Muscle of leg (tissue), 11 donors: ENCODE measurements around the gene ATG9A. TPM values are rescaled to one million over a fixed set of nuclear protein-coding genes. Genes with fewer than 3 reads are reported as not detected.

ENCODE experiments used
- DNase-seq: peaks from one replicate; pipeline ENCODE4 v3.0.0; 2013
- H3K27ac ChIP-seq: one replicate; pipeline ENCODE4 v1.5.1; 2013; ENCODE audit warnings: mild to moderate bottlenecking, low read length, control low read depth
- H3K27me3 ChIP-seq: one replicate; pipeline ENCODE4 v1.6.1; 2013; ENCODE audit warnings: low read length; ENCODE audit not compliant: control insufficient read depth, insufficient read depth
- H3K36me3 ChIP-seq: one replicate; pipeline ENCODE4 v1.6.1; 2013; ENCODE audit warnings: low read length; ENCODE audit not compliant: control insufficient read depth, insufficient read depth
- H3K4me1 ChIP-seq: one replicate; pipeline ENCODE4 v1.6.1; 2013; ENCODE audit warnings: low read length; ENCODE audit not compliant: control insufficient read depth, insufficient read depth
- H3K4me3 ChIP-seq: one replicate; pipeline ENCODE4 v1.5.1; 2013; ENCODE audit warnings: low read length, control low read depth
- H3K9me3 ChIP-seq: replicated peaks from 2 replicates; pipeline ENCODE4 v1.6.1; 2013; ENCODE audit warnings: low read depth, low read length; ENCODE audit not compliant: control insufficient read depth
- WGBS: methylation state at CpG from one replicate; pipeline ENCODE4 v1.1.5; 2013; ENCODE audit warnings: missing lambda C conversion rate; ENCODE audit not compliant: insufficient coverage; 5-methylcytosine and 5-hydroxymethylcytosine counted together
- polyA plus RNA-seq, 8 donors: library from polyadenylated mRNA; unstranded; fragments of 120-200 nt; gene quantifications; one replicate each; pipeline versions ENCODE4 v1.2.1 to v1.2.3, GENCODE V29; 2013; ENCODE audit warnings: inconsistent platforms in 1 of 8, low replicate concordance in 1 of 8; ENCODE audit not compliant: insufficient read length in 8 of 8, insufficient read depth in 1 of 8
- total RNA-seq: library from RNA; stranded (reverse); fragments of 120-200 nt; gene quantifications from one replicate; pipeline ENCODE4 v1.2.4, GENCODE V29; 2013

ATG9A gene
- total and polyA plus RNA-seq, 9 donors = 13.7 to 35.1 (median 32.0) TPM

DNA sequence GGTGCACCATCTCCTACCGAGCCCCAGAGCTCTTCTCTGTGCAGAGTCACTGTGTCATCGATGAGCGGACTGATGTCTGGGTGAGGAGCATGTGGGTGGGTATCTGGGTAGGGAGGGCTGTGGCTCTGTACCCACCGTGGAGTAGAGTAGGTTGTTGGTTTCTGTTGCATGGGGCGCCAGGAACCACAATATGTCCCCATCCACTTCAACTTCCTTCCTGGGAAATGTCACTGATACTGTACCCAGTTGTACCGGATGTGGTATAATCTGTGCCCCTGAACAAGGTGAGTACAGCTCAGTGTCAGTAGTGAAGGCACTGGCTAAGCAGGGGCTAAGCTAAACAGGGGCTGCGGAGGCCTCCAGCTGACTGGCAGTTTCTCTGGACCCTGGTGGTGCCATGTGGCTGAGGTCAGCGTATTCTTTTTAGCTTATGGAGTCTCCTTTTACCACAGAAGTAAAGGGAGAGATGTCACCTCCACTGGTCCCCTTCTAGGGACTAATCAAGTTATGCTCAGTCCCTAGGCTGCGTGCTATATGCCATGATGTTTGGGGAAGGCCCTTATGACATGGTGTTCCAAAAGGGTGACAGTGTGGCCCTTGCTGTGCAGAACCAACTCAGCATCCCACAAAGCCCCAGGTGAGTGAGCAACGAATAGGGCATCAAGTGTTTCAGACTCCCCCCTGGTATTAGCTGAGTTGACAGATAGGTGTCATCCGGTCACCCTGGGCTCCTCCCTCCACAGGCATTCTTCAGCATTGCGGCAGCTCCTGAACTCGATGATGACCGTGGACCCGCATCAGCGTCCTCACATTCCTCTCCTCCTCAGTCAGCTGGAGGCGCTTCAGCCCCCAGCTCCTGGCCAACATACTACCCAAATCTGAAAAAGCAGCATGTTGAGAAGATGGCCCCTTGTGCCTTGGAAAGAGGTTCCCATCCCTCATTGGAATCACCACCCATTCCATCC, 18.5 kb upstream of the ATG9A start:
- no peak overlapping the region for H3K27ac ChIP-seq
- no peak for DNase-seq
- H3K27me3 ChIP-seq = peaks cover 16% of the 10 kb centered on the region
- H3K4me1 ChIP-seq = peaks cover 47% of the 10 kb centered on the region
- WGBS = 78% methylated on average over 8 of the region's 17 CpGs
- peaks cover 29% of the 10 kb centered on the region for H3K36me3 ChIP-seq
- H3K9me3 ChIP-seq = no peaks in the 10 kb centered on the region
- no peak overlapping the region for H3K4me3 ChIP-seq

DNA sequence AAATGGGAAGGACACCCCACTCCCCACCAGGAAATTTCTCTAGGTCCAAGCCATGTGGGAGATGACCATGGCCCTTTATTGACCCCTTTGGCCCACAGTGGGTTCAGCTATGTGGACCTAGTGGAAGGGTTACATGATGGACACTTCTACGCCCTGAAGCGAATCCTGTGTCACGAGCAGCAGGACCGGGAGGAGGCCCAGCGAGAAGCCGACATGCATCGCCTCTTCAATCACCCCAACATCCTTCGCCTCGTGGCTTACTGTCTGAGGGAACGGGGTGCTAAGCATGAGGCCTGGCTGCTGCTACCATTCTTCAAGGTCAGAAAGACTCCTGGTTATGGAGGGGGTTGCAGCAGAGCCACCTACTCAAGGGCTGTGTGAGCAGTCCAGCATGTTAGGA, 17.1 kb upstream of the ATG9A start:
- WGBS = 100% methylated on average over 1 of the region's 10 CpGs
- H3K9me3 ChIP-seq = no peaks in the 10 kb centered on the region
- DNase-seq = no peak
- peaks cover 29% of the 10 kb centered on the region for H3K36me3 ChIP-seq
- H3K27ac ChIP-seq = no peak overlapping the region
- peaks cover 35% of the 10 kb centered on the region for H3K4me1 ChIP-seq
- H3K4me3 ChIP-seq = no peak overlapping the region
- peaks cover 2% of the 10 kb centered on the region for H3K27me3 ChIP-seq

DNA sequence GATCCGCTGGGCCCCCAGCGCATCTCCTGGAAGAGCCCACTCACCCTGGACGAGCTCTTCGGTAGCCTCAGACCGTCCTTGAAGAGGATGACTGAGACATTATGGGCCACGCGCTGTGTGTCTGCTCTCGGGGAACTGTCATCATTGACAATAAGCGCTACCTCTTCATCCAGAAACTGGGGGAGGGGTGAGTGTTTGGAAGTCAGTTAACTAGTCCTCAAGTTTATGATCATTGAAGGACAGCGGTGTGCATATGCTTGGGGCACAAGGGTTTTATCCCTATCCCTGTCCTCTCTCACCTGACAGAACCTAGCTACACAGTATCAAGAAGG, 16.4 kb upstream of the ATG9A start:
- H3K9me3 ChIP-seq = no peaks in the 10 kb centered on the region
- H3K4me3 ChIP-seq = peak overlapping the region; percentile 90
- WGBS = 4% methylated on average over 5 of the region's 10 CpGs
- H3K27ac ChIP-seq = peak overlapping the region; percentile 89
- peaks cover 30% of the 10 kb centered on the region for H3K4me1 ChIP-seq
- peaks cover 26% of the 10 kb centered on the region for H3K36me3 ChIP-seq
- no peaks in the 10 kb centered on the region for H3K27me3 ChIP-seq
- no peak for DNase-seq

DNA sequence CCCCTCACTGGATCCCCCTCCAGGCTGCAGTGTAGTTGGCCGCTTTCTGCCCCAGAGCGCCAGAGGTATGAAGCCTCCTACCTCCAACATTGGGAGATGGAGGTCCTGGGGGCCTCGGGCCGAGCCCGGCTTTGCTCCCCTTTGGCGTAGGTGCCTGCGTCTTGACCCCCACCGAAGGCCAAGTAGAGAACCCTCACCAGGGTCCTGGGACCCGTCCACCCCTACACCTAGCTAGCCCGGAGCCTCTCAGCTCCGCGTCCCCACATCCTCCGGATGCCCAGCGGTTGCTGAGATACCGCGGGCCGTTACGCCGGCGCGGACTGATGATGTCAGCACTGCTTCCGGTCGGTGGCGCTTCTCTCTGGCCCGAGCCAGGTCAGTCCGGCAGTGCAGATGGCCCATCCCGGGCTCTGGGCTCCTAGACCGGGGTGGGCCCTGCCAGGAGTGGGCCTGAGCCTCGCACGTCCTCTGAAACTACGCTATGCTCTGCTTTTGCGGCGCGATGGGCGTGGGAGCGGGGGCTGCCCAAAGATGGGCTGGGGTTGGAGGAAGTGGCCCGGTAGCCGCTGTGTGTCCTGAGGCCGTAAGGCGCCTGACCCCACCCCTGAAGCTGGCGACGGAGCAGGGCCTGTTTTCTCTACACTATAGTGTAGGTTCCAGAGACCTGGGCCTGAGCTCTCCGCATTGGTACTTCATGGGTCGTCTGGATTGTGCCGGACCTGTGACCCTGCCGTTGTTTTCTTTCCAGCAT, 15.9 kb upstream of the ATG9A start, which contains the start of the genes GLB1L and STK16:
TSS of gene GLB1L (minus strand) at position 297 of the 751 bp plus-strand sequence. CDS start 1,871 bp downstream, outside the sequence.
TSS of gene STK16 (plus strand) at position 332 of the 751 bp plus-strand sequence. CDS start 521 bp downstream, outside the sequence.
- H3K4me1 ChIP-seq = peaks cover 26% of the 10 kb centered on the region
- no peaks in the 10 kb centered on the region for H3K27me3 ChIP-seq
- under 1% methylated on average over 44 of the region's 46 CpGs for WGBS
- no peaks in the 10 kb centered on the region for H3K9me3 ChIP-seq
- peaks cover 22% of the 10 kb centered on the region for H3K36me3 ChIP-seq
- H3K27ac ChIP-seq = peak within 1 kb of the TSS; percentile 89
- peak; percentile 97 for DNase-seq
- H3K4me3 ChIP-seq = peak within 1 kb of the TSS; percentile 90

DNA sequence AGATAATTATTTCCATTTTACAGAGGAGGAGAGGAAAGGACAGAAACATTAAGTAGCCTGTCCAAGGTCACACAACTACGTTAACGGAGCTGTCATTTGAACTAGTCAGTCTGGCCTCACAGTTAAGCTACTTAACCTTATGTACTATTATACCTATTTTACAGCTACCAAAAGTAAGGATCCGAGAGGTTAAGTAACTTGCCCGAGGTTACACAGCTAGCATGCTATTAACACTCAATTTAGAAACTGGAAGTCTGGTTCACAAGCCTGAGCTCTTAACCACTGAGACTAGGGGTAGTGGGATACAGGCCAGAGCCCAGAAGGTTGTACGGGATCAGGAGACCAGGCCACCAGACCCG, 15.3 kb upstream of the ATG9A start:
- Histone ChIP-seq H3K36me3 (peaks cover 22% of the 10 kb centered on the region), H3K27me3 (no peaks in the 10 kb centered on the region), H3K4me1 (peaks cover 20% of the 10 kb centered on the region), H3K9me3 (no peaks in the 10 kb centered on the region), H3K4me3 (peak overlapping the region; percentile 90), H3K27ac (peak overlapping the region; percentile 89)
- DNase-seq = no peak
- 67% methylated on average over 1 of the region's 6 CpGs for WGBS

DNA sequence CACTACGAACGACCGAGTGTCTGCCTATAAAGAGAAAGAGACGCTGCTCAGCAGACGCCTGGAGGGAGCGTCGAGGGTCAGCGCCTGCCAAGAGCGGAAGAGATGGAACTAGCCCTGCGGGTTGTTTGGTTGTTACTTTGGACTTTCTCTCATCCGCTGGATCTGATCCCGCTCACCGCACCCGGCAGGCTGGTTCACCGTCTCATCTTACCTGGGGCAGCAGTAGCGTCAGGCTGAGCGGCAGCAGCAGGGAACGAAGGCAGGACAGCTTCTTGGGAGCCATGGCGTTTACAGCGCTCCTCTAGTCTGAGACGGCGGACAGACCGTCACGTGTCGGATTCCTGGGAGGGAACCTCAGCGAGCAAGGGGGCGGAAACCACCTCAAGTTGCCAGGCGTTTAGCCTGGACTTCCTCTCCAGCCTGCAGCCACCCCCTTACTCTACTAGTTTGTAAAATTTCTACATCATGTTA, 13.9 kb upstream of the ATG9A start:
- no peak overlapping the region for H3K27ac ChIP-seq
- peak overlapping the region; percentile 18 for H3K4me3 ChIP-seq
- H3K36me3 ChIP-seq = peaks cover 23% of the 10 kb centered on the region
- H3K9me3 ChIP-seq = no peaks in the 10 kb centered on the region
- no peaks in the 10 kb centered on the region for H3K27me3 ChIP-seq
- H3K4me1 ChIP-seq = peaks cover 15% of the 10 kb centered on the region
- peak; percentile 62 for DNase-seq
- WGBS = 25% methylated on average over 26 of the region's 28 CpGs

DNA sequence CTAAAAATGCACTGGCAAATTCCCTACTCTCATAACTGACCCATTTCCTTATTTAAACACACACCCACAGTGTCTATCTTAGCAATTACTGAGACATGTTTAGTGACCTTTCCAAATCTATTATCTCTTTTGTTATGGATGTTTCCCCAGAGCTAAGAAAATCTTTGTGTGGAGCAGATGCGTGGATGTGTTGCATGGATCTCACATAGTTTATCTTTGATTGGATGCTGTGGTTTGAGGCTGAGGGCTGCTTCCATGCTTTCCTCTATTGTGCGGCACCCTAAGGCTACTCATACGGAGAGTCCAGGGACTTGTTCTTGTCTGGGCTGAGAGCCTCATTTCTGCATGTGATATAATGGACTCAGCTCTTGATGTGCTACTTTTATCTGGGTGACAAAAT, 4.9 kb upstream of the ATG9A start:
- Histone ChIP-seq H3K27me3 (no peaks in the 10 kb centered on the region), H3K36me3 (peaks cover 67% of the 10 kb centered on the region), H3K4me3 (no peak overlapping the region), H3K27ac (no peak overlapping the region), H3K4me1 (peaks cover 8% of the 10 kb centered on the region), H3K9me3 (no peaks in the 10 kb centered on the region)
- no CpG with 5 or more reads among the region's 3 CpGs for WGBS
- no peak for DNase-seq

DNA sequence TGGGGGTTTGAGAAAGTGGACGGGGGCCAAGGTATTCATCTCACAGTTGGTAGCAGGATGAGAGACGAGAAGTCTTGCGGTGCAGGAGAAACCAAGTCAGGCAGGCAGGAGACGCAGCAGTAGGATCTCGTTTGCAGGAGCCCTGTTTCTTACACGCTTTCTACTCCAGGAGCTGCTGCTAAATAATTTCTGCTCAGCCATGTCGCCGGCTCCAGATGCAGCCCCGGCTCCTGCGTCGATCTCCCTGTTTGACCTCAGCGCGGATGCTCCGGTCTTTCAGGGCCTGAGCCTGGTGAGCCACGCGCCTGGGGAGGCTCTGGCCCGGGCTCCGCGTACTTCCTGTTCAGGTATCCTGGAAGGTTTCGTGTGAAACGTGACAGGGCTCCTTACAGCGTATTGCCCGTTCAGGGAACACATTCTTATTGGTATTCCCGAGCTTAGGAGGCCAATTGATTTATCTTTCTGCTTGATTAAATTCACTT, 664 bp upstream of the ATG9A start:
- Histone ChIP-seq H3K4me1 (peaks cover 21% of the 10 kb centered on the region), H3K4me3 (peak overlapping the region; percentile 85), H3K27me3 (no peaks in the 10 kb centered on the region), H3K9me3 (no peaks in the 10 kb centered on the region), H3K36me3 (peaks cover 52% of the 10 kb centered on the region), H3K27ac (peak overlapping the region; percentile 95)
- DNase-seq = peak; percentile 39
- WGBS = 0% methylated on average over 24 of the region's 24 CpGs

DNA sequence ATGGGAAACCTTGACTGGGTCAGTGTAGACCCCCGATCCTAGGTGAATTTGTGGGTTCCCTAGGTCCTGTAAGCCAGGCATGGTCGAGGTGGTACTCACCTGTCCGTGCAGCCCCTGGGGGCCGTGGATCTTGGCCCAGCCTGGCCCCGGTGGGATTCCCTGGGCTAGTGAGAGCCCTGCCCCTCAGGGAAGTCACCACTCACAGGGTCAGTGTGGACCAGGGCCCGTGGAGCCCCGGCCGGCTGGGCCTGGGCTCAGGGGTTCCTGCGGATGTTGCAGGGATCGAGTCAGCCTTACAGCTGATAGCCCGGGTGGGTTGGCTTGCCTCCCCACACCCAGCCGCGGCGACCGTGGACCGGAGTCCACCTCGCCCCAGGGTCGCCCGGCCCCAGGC, 528 bp downstream of the ATG9A start:
- H3K36me3 ChIP-seq = peaks cover 52% of the 10 kb centered on the region
- no peaks in the 10 kb centered on the region for H3K27me3 ChIP-seq
- WGBS = 4% methylated on average over 18 of the region's 19 CpGs
- peak overlapping the region; percentile 79 for H3K27ac ChIP-seq
- peak overlapping the region; percentile 85 for H3K4me3 ChIP-seq
- no peaks in the 10 kb centered on the region for H3K9me3 ChIP-seq
- no peak for DNase-seq
- H3K4me1 ChIP-seq = peaks cover 21% of the 10 kb centered on the region
